IPS DF 6.9 (cell line): ENCODE measurements around the gene ZFHX3.

Experiments
- DNase-seq: peaks from one replicate; pipeline ENCODE4 v3.0.0-alpha.2; 2013; ENCODE audit warnings: low read depth, low spot score
- H3K27ac ChIP-seq: one replicate; pipeline ENCODE4 v1.5.1; 2013; ENCODE audit warnings: low read length, control low read depth
- H3K27me3 ChIP-seq: 2 replicates; pipeline ENCODE4 v1.6.1; 2013; ENCODE audit warnings: mild to moderate bottlenecking, low read length; ENCODE audit not compliant: control insufficient read depth, insufficient read depth
- H3K36me3 ChIP-seq: 2 replicates; pipeline ENCODE4 v1.6.1; 2013; ENCODE audit warnings: low read length; ENCODE audit not compliant: control insufficient read depth, insufficient read depth
- H3K4me1 ChIP-seq: 2 replicates; pipeline ENCODE4 v1.6.1; 2013; ENCODE audit warnings: low read length; ENCODE audit not compliant: control insufficient read depth, insufficient read depth
- H3K4me3 ChIP-seq: 2 replicates; pipeline ENCODE4 v1.5.1; 2013; ENCODE audit warnings: mild to moderate bottlenecking, low read length
- H3K9me3 ChIP-seq: 2 replicates; pipeline ENCODE4 v1.6.1; 2013; ENCODE audit warnings: low read length, inconsistent platforms; ENCODE audit not compliant: control insufficient read depth, insufficient read depth
- WGBS: extraction: QIAGEN DNeasy Blood & Tissue Kit; methylation state at CpG from one replicate; pipeline ENCODE4 v1.1.7; 2013; ENCODE audit warnings: mixed read lengths, missing lambda C conversion rate; ENCODE audit not compliant: insufficient read length, insufficient coverage; 5-methylcytosine and 5-hydroxymethylcytosine counted together

Gene ZFHX3

GRCh38 chr16:72948238-72948829 is 99.6 kb downstream of the ZFHX3 start:
- Histone ChIP-seq H3K4me3 (no peak overlapping the region), H3K9me3 (no peaks in the 10 kb centered on the region), H3K27ac (no peak overlapping the region), H3K4me1 (peaks cover 2% of the 10 kb centered on the region; the same call in 1 of the 2 replicates), H3K27me3 (no peaks in the 10 kb centered on the region), H3K36me3 (0 out of 2 replicates have a peak, but pooled peaks cover 2% of the 10 kb centered on the region)
- DNase-seq = no peak
- no CpG with 5 or more reads among the region's 17 CpGs for WGBS

- no CpG with 5 or more reads among the region's 26 CpGs for WGBS
- Histone ChIP-seq H3K9me3 (no peaks in the 10 kb centered on the region), H3K27ac (no peak overlapping the region), H3K4me1 (peaks cover 2% of the 10 kb centered on the region; the same call in 1 of the 2 replicates), H3K4me3 (no peak overlapping the region), H3K36me3 (0 out of 2 replicates have a peak, but pooled peaks cover 2% of the 10 kb centered on the region), H3K27me3 (no peaks in the 10 kb centered on the region)
- no peak for DNase-seq
Observed at GRCh38 chr16:72947379-72948237, 100.3 kb downstream of the ZFHX3 start.

GRCh38 chr16:72946474-72947194 is 101.3 kb downstream of the ZFHX3 start:
- Histone ChIP-seq H3K4me3 (no peak overlapping the region), H3K4me1 (peaks cover 2% of the 10 kb centered on the region; the same call in 1 of the 2 replicates), H3K9me3 (no peaks in the 10 kb centered on the region), H3K27ac (no peak overlapping the region), H3K36me3 (0 out of 2 replicates have a peak, but pooled peaks cover 2% of the 10 kb centered on the region), H3K27me3 (no peaks in the 10 kb centered on the region)
- no CpG with 5 or more reads among the region's 15 CpGs for WGBS
- DNase-seq = no peak

- H3K36me3 ChIP-seq = 0 out of 2 replicates have a peak, but pooled peaks cover 2% of the 10 kb centered on the region
- no peaks in the 10 kb centered on the region for H3K27me3 ChIP-seq
- no CpG with 5 or more reads among the region's 3 CpGs for WGBS
- H3K4me1 ChIP-seq = peaks cover 2% of the 10 kb centered on the region; the same call in 1 of the 2 replicates
- H3K9me3 ChIP-seq = no peaks in the 10 kb centered on the region
- DNase-seq = no peak
- no peak overlapping the region for H3K27ac ChIP-seq
- no peak overlapping the region for H3K4me3 ChIP-seq
Observed at GRCh38 chr16:72946063-72946462, 101.9 kb downstream of the ZFHX3 start.

GRCh38 chr16:72945611-72946010 is 102.3 kb downstream of the ZFHX3 start:
- WGBS = no CpG with 5 or more reads among the region's 8 CpGs

GRCh38 chr16:72944757-72945485 is 103.0 kb downstream of the ZFHX3 start:
- DNase-seq = no peak
- Histone ChIP-seq H3K4me3 (no peak overlapping the region), H3K27ac (no peak overlapping the region), H3K4me1 (peaks cover 2% of the 10 kb centered on the region; the same call in 1 of the 2 replicates), H3K36me3 (no peaks in the 10 kb centered on the region), H3K9me3 (no peaks in the 10 kb centered on the region), H3K27me3 (no peaks in the 10 kb centered on the region)
- WGBS = no CpG with 5 or more reads among the region's 7 CpGs

More at GRCh38 chr16:72945611-72946010, 102.3 kb downstream of the ZFHX3 start:
- H3K4me1 ChIP-seq = peaks cover 2% of the 10 kb centered on the region; the same call in 1 of the 2 replicates
- H3K9me3 ChIP-seq = no peaks in the 10 kb centered on the region
- DNase-seq = no peak
- no peak overlapping the region for H3K27ac ChIP-seq
- H3K4me3 ChIP-seq = no peak overlapping the region
- no peaks in the 10 kb centered on the region for H3K27me3 ChIP-seq
- 0 out of 2 replicates have a peak, but pooled peaks cover 2% of the 10 kb centered on the region for H3K36me3 ChIP-seq

GRCh38 chr16:72942021-72942420 is 105.9 kb downstream of the ZFHX3 start:
- no peak overlapping the region for H3K4me3 ChIP-seq
- no peak overlapping the region for H3K27ac ChIP-seq
- H3K4me1 ChIP-seq = peaks cover 6% of the 10 kb centered on the region; the same call in 1 of the 2 replicates
- no peak for DNase-seq
- H3K27me3 ChIP-seq = no peaks in the 10 kb centered on the region
- no peaks in the 10 kb centered on the region for H3K9me3 ChIP-seq
- H3K36me3 ChIP-seq = no peaks in the 10 kb centered on the region
- no CpG with 5 or more reads among the region's 7 CpGs for WGBS

- DNase-seq = no peak
Observed at GRCh38 chr16:72940886-72941285, 107.0 kb downstream of the ZFHX3 start.

GRCh38 chr16:72939247-72939646 is 108.7 kb downstream of the ZFHX3 start:
- Histone ChIP-seq H3K36me3 (no peaks in the 10 kb centered on the region), H3K27ac (no peak overlapping the region), H3K27me3 (no peaks in the 10 kb centered on the region), H3K4me3 (no peak overlapping the region), H3K9me3 (no peaks in the 10 kb centered on the region), H3K4me1 (peaks cover 5% of the 10 kb centered on the region; the same call in 1 of the 2 replicates)
- no peak for DNase-seq
- no CpG with 5 or more reads among the region's 10 CpGs for WGBS

More at GRCh38 chr16:72940886-72941285, 107.0 kb downstream of the ZFHX3 start:
- H3K27ac ChIP-seq = no peak overlapping the region
- WGBS = no CpG with 5 or more reads among the region's 5 CpGs
- H3K9me3 ChIP-seq = no peaks in the 10 kb centered on the region
- no peak overlapping the region for H3K4me3 ChIP-seq
- H3K36me3 ChIP-seq = no peaks in the 10 kb centered on the region
- H3K27me3 ChIP-seq = no peaks in the 10 kb centered on the region
- peaks cover 5% of the 10 kb centered on the region; the same call in 1 of the 2 replicates for H3K4me1 ChIP-seq
